NCI-H2196 treated with DMSO at 0.1 percent for 48 hours (cell line): ENCODE results near the gene UBR3.
A peak's percentile ranks its signal among the peaks of the same experiment; 100 is the strongest.

Experiments
- DNase-seq: peaks from one replicate; lab custom pipeline; 2025; ENCODE audit not compliant: unreplicated experiment; lab: John Stamatoyannopoulos, UW

UBR3 gene

GRCh38 chr2:170034596-170034995 is 207.3 kb downstream of the UBR3 start:
- DNase-seq, result no peak

GRCh38 chr2:170038734-170039133 is 211.5 kb downstream of the UBR3 start:
- no peak for DNase-seq

GRCh38 chr2:170039401-170040172 is 212.3 kb downstream of the UBR3 start:
- DNase-seq, result no peak

GRCh38 chr2:170044751-170045478 is 217.7 kb downstream of the UBR3 start:
- no peak for DNase-seq

DNA sequence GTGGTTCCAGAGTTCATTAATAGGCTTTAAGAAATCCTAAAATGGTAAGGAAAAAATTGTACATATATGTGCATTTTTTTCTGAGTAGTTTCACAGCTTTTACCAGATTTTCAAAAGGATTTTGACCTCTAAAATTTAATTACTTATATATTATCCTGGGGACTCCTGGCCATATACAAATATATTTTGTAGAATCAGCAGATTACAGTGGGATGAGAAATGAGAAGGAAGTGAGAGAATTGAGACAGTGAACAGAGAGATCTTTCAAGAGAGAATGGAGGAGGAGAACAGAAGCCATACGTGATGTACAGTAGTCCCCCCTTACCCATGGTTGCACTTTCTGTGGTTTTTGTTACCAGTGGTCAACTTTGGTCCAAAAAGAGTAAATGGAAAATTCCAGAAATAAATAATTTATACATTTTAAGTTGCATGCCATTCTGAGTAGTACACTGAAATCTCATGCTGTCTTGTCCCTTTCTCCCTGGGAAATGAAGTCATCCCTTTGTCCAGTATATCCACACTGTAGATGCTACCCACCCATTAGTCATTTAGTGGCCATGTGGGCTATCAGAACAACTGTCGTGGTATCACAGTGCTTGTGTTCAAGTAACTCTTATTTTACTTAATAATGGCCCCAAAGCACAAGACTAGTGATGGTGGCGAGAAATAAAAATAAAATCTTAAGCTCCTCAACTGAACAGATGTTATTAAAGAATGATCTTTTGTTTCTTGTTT is 220.2 kb downstream of the UBR3 start:
- no peak for DNase-seq

GRCh38 chr2:170052151-170052550 is 224.9 kb downstream of the UBR3 start:
- no peak for DNase-seq

DNA sequence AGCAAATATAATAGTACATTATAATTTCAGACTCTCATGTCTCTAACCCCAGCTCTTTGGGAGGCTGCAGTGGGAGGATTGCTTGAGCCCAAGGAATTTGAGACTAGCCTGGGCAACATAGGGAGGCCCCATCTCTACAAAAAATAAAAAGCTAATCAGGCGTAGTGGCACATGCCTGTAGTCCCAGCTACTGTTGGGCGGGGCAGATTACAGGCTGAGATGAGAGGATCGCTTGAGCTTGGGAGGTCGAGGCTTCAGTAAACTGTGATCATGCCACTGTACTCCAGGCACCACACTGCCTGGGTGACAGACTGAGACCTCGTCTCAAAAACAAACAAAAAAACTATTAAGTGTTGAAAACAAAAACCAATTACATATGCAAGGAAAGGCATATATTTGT is 227.7 kb downstream of the UBR3 start:
- DNase-seq, result no peak

- no peak for DNase-seq
Observed at GRCh38 chr2:170056900-170057299, 229.6 kb downstream of the UBR3 start.

- no peak for DNase-seq
Observed at GRCh38 chr2:170063456-170064235, 236.4 kb downstream of the UBR3 start.

GRCh38 chr2:170070778-170071177 is 243.5 kb downstream of the UBR3 start:
- no peak for DNase-seq

GRCh38 chr2:170073288-170073687 is 246.0 kb downstream of the UBR3 start:
- peak; percentile 28 for DNase-seq

- DNase-seq, result no peak
Observed at GRCh38 chr2:170076189-170076588, 248.9 kb downstream of the UBR3 start.

GRCh38 chr2:170077830-170078569 is 250.7 kb downstream of the UBR3 start:
- DNase-seq, result no peak

GRCh38 chr2:170084820-170085491 is 257.7 kb downstream of the UBR3 start:
- DNase-seq, result no peak

DNA sequence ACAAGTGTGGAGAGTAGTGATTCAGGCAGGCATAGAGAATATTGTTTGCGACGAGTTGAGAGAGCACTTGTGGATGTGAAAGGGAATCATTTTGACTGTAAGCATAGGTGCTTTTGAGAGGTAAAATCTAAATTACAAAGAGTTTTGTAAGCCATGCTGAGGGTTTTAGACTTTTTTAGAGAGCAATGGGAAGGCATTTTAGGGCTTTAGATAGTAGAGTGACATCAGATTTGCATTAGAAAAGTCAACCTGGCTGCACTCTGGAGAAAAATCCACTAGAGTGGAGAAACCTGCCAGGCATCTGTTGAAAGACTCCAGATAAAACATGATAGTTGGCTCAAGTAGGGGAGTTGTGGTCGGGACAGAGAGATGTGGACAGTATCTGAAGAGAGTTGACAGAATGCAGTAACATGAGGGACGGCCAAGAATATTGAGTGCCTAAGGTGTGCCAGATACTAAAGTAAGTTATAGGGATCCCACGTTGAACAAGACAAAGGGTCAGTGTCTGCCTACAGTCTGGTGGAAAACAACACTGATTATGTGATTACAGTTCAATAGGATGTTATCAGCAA is 258.9 kb downstream of the UBR3 start:
- DNase-seq, result no peak

DNA sequence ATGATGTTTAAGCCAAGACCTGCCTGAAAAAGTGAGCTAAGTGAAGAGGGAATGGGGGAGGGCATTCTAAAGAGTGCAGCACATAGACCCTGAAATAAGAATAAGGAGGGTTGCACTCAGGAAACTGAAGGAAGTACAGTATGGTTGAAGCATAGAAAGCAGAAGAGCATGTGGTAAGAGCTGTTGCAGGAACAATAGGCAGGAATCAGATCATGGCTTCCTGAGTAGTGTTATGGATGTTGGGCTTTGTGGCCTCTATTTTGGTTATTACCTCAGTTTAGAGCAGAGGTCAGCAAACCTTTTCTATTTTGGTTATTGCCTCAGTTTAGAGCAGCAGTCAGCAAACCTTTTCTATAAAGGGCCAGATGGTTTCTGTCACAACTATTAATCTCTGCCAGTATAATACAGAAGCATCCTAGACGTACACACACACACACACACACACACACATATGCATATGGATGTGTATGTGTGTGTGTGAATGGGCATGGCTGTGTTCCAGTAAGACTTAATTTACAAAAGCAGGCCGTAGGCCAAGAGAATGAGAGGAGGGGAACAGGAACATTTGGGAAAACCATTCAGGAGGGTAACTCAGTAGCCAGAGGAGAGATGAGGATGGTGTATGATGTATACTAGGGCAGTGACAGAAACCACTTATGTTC is 259.6 kb downstream of the UBR3 start:
- no peak for DNase-seq

DNA sequence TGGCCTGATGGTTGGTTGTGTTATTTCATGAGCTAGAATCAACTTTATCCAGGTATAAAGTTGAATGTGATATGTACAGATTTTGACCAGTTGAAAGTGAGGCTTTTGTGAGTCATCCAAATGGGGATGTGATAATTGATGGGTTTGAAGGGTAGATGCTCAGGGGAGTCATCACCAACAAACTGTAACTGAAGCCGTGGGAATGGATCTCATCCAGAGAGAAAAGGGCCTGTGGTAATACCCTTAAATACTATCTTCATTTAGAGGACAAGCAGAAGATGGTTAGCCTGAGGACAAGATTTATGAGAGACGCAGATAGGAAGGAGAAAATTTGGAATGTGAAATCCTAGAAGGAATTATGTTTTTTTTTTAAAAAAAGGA is 260.1 kb downstream of the UBR3 start:
- no peak for DNase-seq

GRCh38 chr2:170088776-170089175 is 261.5 kb downstream of the UBR3 start:
- no peak for DNase-seq

DNA sequence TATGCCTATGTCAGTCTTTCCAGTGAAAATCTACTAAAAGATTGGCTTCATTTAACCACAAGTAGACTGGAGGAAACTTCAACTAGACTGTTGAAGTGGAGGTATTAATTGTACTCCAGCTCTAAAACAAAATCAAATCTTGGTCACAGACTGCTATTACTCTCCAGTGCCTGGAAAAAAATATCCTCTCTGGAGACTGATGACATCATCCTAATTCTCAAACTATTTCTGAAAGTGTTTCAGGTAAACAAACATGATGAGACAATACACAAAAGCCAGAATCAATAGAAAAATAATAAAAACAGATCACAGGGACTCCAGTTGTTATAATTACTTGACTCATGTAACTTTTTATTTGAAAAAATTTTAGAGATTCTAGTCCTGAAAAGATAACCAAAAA is 263.0 kb downstream of the UBR3 start:
- no peak for DNase-seq
